Activated CD4-positive, CD25-positive, alpha-beta regulatory T cell (primary cell): ENCODE data around the gene PHETA1.
"Not testable (repeated sequence)": the region's sequence is repeated elsewhere in the genome, so short reads cannot be mapped to it uniquely, and the experiment has no call there.

Source experiments
- DNase-seq, 4 experiments: peaks; one replicate each; lab custom pipeline; 2025; lab: John Stamatoyannopoulos, UW

PHETA1 gene

DNA sequence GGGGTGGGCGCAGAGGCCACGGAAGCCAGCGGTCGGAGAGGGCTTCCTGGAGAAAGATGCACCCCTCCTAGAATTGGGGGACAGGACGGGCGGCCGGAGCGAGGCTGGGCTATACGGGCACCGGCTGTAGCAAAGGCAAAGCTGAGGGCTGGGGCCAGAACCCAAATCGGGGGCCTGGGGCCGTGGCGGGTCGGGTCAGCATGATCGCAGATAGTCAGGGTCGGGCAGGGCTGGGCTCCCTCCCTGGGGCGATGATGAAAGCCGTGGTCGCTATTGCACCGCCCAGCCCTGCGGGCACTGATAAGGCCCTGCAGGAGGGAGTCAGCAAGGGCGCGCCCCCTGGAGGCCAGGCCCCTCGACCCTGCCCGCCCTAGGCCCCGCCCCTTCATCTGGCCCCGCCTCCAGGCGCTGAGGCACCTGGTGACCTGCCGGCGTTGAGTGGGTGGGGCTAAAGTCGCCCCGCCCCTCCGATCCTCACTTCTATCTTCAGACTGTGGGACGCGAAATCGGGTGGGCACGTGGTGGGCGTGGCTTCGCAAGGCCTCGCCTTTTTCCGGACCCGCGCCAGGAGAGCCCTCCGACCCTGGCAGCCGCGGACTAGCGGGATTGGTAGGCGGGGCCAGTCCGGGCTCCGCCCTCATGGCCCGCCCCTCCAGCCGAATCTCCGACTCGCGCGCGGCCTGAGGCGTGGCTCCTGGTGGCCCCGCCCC lies 36.4 kb upstream of the PHETA1 start:
- DNase-seq = peak; percentile 97 to 100 (median 98)

DNA sequence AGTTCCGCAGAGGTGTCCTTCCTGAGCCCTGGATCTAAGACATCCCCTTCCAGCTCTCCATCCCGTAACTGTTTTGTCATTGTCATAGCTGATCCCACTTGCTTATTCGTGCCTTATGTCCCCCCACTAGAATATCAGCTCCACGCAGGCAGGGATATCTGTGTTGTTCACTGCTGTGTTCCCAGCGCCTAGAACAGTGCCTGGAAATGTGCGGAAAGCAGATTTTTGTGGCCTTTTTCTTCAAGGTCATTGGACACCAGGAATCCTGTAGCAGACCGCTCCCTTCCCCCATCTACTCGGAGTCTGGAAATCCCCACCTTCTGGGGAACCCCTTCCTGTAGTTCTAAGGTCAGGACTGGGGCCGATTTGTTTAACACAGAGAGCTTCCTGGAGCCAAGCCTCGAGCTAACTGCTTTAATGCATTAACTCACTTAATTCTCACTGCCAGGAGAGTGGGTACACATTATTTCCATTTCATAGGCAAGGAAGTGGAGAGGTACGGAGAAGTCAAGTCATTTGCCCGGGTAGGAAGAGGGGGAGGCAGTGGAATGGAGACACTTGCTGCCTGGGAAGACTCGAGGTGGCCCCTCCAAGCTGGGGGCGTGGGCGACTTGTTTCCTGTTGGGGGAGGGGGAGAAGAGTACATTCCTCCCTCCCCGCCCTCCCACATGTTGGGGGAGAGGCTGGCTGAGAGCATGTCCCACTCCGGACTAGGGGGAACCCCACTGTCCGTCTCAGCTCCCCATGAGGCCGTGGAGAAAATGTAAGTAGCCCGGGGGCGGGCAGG lies 35.7 kb upstream of the PHETA1 start:
- DNase-seq = peak in 2 of 4 experiments; percentile 30 to 55

DNA sequence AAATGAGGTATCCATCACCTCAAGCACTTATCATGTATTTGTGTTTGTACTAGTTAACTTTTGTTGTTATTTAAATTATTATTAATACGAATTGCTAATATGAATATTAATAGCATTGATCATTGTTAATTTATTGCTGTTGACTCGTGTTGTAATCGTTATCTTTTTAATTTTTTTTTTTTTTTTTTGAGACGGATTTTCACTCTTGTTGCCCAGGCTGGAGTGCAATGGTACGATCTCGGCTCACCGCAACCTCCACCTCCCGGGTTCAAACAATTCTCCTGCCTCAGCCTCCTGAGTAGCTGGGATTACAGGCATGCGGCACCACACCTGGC lies 33.6 kb upstream of the PHETA1 start:
- not testable (repeated sequence) for DNase-seq

- no peak for DNase-seq
Measured at GRCh38 chr12:111401167-111401605, 32.3 kb upstream of the PHETA1 start.

- not testable (repeated sequence) for DNase-seq
Measured at GRCh38 chr12:111399741-111400404, 31.0 kb upstream of the PHETA1 start.

DNA sequence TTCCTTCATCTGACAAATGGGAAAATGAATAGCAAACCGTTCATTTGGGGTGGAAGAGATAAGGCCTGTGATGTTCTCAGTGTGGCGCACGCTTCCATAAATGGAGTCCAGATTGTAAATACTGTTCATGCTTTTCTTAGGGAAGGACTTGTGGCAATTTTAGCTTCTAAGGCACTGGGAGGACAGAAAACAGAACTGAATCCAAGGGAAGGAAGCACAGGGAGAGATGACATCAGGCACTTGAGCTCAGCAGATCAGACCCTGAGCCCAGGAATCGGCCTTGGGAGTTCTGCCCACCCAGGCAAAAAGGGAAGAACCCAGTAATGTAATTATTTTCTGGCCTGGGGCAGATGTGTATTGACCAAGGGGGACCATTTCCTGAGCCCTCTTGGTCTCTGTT lies 29.6 kb upstream of the PHETA1 start:
- DNase-seq = no peak

GRCh38 chr12:111396726-111397445 lies 28.0 kb upstream of the PHETA1 start:
- DNase-seq = peak; percentile 75 to 80 (median 80)

GRCh38 chr12:111396271-111396670 lies 27.4 kb upstream of the PHETA1 start:
- DNase-seq = not testable (repeated sequence)

DNA sequence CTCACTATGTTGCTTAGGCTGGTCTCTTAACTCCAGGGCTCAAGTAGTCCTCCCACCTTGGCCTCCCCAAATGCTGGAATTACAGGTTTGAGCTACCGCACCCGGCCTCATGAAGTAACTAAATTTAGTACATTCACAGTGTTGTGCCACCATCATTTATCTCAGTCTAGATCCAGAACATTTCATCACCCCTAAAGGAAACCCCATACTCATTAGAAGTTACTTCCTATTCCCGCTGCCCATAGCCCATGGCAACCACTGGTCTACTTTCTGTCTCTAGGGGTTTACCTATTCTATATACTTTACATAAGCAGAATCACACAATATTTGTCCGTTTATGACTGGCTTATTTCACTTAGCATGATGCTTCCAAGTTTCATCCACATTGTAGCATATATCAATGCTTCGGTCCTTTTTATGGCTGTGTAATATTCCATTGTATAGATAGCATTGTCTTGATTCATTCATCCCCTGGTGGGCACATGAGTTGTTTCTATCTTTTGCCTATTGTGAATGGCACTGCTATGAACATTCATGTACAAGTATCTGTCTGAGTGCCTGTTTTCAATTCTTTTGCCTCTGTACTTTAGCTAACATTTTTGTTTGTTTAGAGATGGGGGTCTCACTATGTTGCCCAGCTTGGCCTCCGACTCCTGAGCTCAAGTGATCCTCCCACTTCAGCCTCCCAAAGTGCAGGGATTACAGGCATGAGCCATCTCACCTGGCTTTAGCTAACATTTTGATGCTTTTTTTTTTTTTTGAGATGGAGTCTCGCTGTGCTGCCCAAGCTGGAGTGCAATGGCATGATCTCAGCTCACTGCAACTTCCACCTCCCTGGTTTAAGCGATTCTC lies 26.7 kb upstream of the PHETA1 start:
- no peak for DNase-seq

GRCh38 chr12:111394480-111394879 lies 25.6 kb upstream of the PHETA1 start:
- DNase-seq = no peak

GRCh38 chr12:111393700-111394300 lies 24.9 kb upstream of the PHETA1 start:
- DNase-seq = no peak

DNA sequence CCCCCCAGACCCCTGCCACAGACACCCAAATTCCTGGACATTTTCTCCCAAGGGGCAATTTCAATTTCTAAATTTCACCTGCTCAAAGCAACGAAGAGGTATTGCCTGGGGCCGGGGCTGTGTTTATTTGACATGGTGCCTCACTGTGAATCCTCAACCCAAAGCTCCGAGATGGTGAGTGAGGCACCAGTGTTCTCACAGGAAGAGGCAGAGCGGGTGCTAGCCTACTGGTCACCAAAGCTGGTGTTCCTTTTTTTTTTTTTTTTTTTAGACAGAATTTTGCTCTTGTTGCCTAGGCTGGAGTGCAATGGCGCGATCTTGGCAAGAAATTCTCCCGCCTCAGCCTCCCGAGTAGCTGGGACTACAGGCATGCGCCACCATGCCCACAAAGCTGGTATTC lies 22.0 kb upstream of the PHETA1 start:
- DNase-seq = no peak

DNA sequence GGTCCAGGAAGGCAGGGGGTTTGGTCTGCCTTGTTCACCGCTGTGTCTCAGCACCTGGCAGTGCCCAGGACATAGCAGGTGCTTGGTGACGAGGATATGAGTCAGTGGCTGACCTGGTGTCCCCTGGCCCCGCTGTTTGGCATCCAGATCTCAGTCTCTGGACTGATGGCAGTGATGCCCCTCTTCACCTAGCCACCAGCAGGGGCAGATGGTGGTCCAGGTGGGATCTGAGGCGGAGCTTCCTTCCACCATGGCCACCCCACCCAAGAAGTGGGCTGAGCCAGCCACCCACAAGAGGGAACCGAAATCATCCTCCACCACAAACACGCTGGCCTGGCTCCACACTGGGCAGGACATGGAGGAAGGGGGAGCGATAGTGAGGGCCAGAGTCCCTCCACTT lies 20.7 kb upstream of the PHETA1 start:
- no peak for DNase-seq

GRCh38 chr12:111387747-111388323 lies 18.9 kb upstream of the PHETA1 start:
- DNase-seq = no peak

- no peak for DNase-seq
Measured at GRCh38 chr12:111386885-111387284, 18.0 kb upstream of the PHETA1 start.

GRCh38 chr12:111384596-111384995 lies 15.7 kb upstream of the PHETA1 start:
- no peak for DNase-seq

- no peak for DNase-seq
Measured at GRCh38 chr12:111379942-111380554, 11.2 kb upstream of the PHETA1 start.

DNA sequence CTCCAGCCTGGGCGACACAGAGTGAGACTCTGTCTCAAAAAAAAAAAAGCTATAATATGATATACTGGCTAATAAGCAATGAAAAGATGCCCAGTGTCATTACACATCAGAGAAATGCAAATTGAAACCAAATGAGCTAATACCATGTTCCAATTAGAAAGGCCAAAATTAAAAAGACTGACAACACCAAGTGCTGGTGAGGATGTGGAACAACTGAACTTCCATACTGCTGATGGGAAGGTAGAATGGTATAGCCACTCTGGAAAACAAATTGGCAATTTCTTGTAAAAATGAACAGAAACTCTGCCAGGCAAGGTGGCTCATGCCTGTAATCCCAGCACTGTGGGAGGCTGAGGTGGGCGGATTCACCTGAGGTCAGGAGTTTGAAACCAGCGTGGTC lies 8.5 kb upstream of the PHETA1 start:
- no peak for DNase-seq

- DNase-seq = not testable (repeated sequence)
Measured at GRCh38 chr12:111373231-111373630, 4.3 kb upstream of the PHETA1 start.
